H1 (cell line): ENCODE data around the gene CYP2A6. TPM values are rescaled to one million over a fixed set of nuclear protein-coding genes. Genes with fewer than 3 reads are reported as not detected.

Experiments used
- ASH2L ChIP-seq: fragments of 200-600, 300-600 bp; sonication (generic); IDR thresholded peaks from one replicate; pipeline ENCODE4 v1.7.1; 2017; ENCODE audit warnings: low read length
- BACH1 ChIP-seq: IDR thresholded peaks from 2 replicates; pipeline ENCODE4 v1.6.1; 2012; ENCODE audit warnings: low read length, improper control_type of control experiment
- CHD2 ChIP-seq: IDR thresholded peaks from 2 replicates; pipeline ENCODE4 v1.6.1; 2012; ENCODE audit warnings: low read length, improper control_type of control experiment
- CREB1 ChIP-seq: IDR thresholded peaks from 2 replicates; pipeline ENCODE4 v1.6.1; 2012; ENCODE audit warnings: inconsistent platforms
- CTBP2 ChIP-seq: IDR thresholded peaks from 2 replicates; pipeline ENCODE4 v1.7.0; 2011; ENCODE audit warnings: borderline replicate concordance, mild to moderate bottlenecking, moderate library complexity, mixed read lengths, low read length; ENCODE audit not compliant: insufficient read depth, insufficient read length
- CTCF ChIP-seq, 3 experiments: IDR thresholded peaks; 1 replicate in 2 of 3; 2 replicates in 1 of 3; pipeline versions ENCODE4 v1.5.1 to v1.6.1; 2011; ENCODE audit warnings: low read length in 3 of 3, mild to moderate bottlenecking in 3 of 3, inconsistent platforms in 2 of 3, low read depth in 1 of 3, moderate library complexity in 1 of 3; ENCODE audit not compliant: insufficient read depth in 1 of 3; ENCODE audit errors: control extremely low read depth in 1 of 3
- HDAC2 ChIP-seq, 2 experiments: fragments of 300-600 bp in 1 of 2; sonication (generic) in 1 of 2; IDR thresholded peaks; 2 replicates each; pipeline ENCODE4 v1.6.1; 2011 to 2012; ENCODE audit warnings: low read depth in 2 of 2, low read length in 2 of 2, mild to moderate bottlenecking in 2 of 2, moderate library complexity in 2 of 2, borderline replicate concordance in 1 of 2, inconsistent platforms in 1 of 2
- KDM4A ChIP-seq: IDR thresholded peaks from one replicate; pipeline ENCODE4 v1.7.1; 2012; ENCODE audit warnings: low read depth, mild to moderate bottlenecking, moderate library complexity, low read length, inconsistent platforms; ENCODE audit not compliant: severe bottlenecking
- RBBP5 ChIP-seq: IDR thresholded peaks from 2 replicates; pipeline ENCODE4 v1.7.1; 2012; ENCODE audit warnings: low read depth, mild to moderate bottlenecking, inconsistent platforms, low read length, moderate library complexity, borderline replicate concordance
- RXRA ChIP-seq: IDR thresholded peaks from 2 replicates; pipeline ENCODE4 v1.6.1; 2011; ENCODE audit warnings: low read depth, mild to moderate bottlenecking, low read length, moderate library complexity; ENCODE audit not compliant: insufficient read depth
- SAP30 ChIP-seq: fragments of 300-600 bp; sonication (generic); IDR thresholded peaks from 2 replicates; pipeline ENCODE4 v1.7.1; 2012; ENCODE audit warnings: low read length, moderate library complexity, mild to moderate bottlenecking, inconsistent platforms; ENCODE audit not compliant: insufficient read depth, insufficient replicate concordance
- SIN3A ChIP-seq, 2 experiments: IDR thresholded peaks in 1 of 2; conservative IDR thresholded peaks in 1 of 2; 2 replicates each; pipeline ENCODE4 v1.6.1; 2011 to 2012; ENCODE audit warnings: low read length in 2 of 2, improper control_type of control experiment in 1 of 2, low read depth in 1 of 2, mild to moderate bottlenecking in 1 of 2
- SIX5 ChIP-seq: IDR thresholded peaks from 2 replicates; pipeline ENCODE4 v1.6.1; 2011; ENCODE audit warnings: mild to moderate bottlenecking, low read depth, low read length
- SP1 ChIP-seq: IDR thresholded peaks from 2 replicates; pipeline ENCODE4 v1.6.1; 2011; ENCODE audit warnings: low read depth, low read length
- SP4 ChIP-seq: IDR thresholded peaks from 2 replicates; pipeline ENCODE4 v1.6.1; 2012; ENCODE audit warnings: low read length, inconsistent platforms
- SUZ12 ChIP-seq: fragments of 200-600 bp; sonication (generic); IDR thresholded peaks from 2 replicates; pipeline ENCODE4 v1.6.1; 2012; ENCODE audit warnings: mild to moderate bottlenecking, inconsistent platforms, low read length, moderate library complexity, mixed read lengths
- TAF7 ChIP-seq: optimal IDR thresholded peaks from 2 replicates; pipeline ENCODE3; 2011; ENCODE audit warnings: low read depth, mild to moderate bottlenecking, inconsistent platforms, low read length, moderate library complexity, borderline replicate concordance
- TBP ChIP-seq: IDR thresholded peaks from 2 replicates; pipeline ENCODE4 v1.6.1; 2011; ENCODE audit warnings: low read depth, low read length, improper control_type of control experiment
- YY1 ChIP-seq: IDR thresholded peaks from 2 replicates; pipeline ENCODE4 v1.6.1; 2011; ENCODE audit warnings: low read depth, mild to moderate bottlenecking, low read length
- ZNF274 ChIP-seq: IDR thresholded peaks from 2 replicates; pipeline ENCODE4 v1.7.0; 2012; ENCODE audit warnings: low read length, borderline replicate concordance; ENCODE audit errors: extremely low read depth
- polyA plus RNA-seq, 7 experiments: library from polyadenylated mRNA; depleted of rRNA in 3 of 7; stranded (reverse) in 5 of 7; unstranded in 2 of 7; fragments of >200 nt in 5 of 7; fragments of 200-250 nt in 2 of 7; gene quantifications; 1 replicate in 5 of 7; 2 replicates in 1 of 7; 4 replicates in 1 of 7; pipeline versions ENCODE4 v1.2.1 to v1.2.3, GENCODE V29; 2011 to 2013; ENCODE audit warnings: missing spikeins in 2 of 7, mixed read lengths in 2 of 7
- total RNA-seq: library from RNA; stranded (reverse); fragmentation: NEBNext Ultra II Directional; extraction: Animal tissue kit (Norgen Biotek cat#: 25700); gene quantifications from 2 replicates; pipeline ENCODE4 v1.2.1, GENCODE V29; 2021
- TF ChIP-seq, protein P1 (sequence below): IDR thresholded peaks from 2 replicates; pipeline ENCODE4 v1.6.1; 2012; ENCODE audit warnings: inconsistent platforms

CYP2A6 gene
- total and polyA plus RNA-seq, 2 of the 8 experiments (the other 6 are each of a cell fraction or from before 2014, with no cell fraction given), result 0.33 TPM; not detected in 1

DNA sequence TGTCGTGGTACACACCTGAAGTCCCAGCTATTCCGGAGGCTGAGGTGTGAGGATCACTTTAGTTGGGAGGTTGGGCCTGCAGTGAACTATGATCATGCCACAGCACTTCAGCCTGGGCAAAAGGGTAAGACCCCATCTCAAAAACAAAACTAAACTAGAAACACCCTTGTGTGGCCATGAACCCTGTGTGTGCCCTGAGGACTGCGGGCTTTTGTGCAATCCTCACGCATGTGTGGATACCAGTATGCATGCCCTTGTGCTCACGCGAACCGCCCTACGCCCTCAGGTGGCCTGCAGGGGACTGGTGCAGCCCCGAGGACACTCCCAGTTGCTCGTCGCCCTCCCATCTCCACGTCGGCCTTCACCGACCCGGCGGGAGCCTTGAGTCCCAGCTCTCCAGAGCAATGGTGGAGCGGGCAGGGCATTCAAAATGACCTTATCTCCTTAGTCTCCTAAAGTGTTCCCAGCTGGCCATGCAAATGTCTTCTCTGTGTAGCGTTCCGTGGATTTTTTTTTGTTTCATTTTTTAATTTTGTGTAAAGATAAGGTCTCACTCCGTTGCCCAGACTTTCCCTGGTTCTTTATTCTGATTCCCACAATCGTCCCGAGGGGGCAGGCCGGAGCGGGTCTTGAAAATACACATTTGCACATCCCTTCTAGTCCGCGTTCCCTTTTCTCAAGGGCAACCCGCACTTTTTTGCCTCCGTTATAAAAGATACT is 52.1 kb downstream of the CYP2A6 start (continued):
- TF ChIP-seq HDAC2 (IDR thresholded peaks at IDR 0.05; ENCODE audit: borderline replicate concordance in 1 of 2, low read depth in 2 of 2, low read length in 2 of 2) (peak in 1 of 2 experiments; percentile 53; a peak in 1 of 4 replicates), TBP (peak; percentile 82), CTCF (IDR thresholded peaks at IDR 0.05; ENCODE audit: control extremely low read depth in 1 of 3, insufficient read depth in 1 of 3, low read depth in 1 of 3, low read length in 3 of 3) (peak; percentile 51 to 84 (median 59); a peak in 3 of 4 replicates), SAP30 (no peak), SIN3A (conservative IDR thresholded peaks at IDR 0.05 in 1 of 2, IDR thresholded peaks at IDR 0.05 in 1 of 2; ENCODE audit: low read depth in 1 of 2, low read length in 2 of 2) (no peak), SP4 (0 out of 2 replicates have a peak, but pooled peaks have one; percentile 66), RXRA (no peak), CREB1 (peak; percentile 41; the same call in 1 of the 2 replicates), CHD2 (no peak), KDM4A (peak; percentile 26), CTBP2 (no peak), BACH1 (no peak), ASH2L (peak; percentile 25), SIX5 (no peak), SP1 (no peak), TAF7 (no peak), RBBP5 (no peak; the same call in 1 of the 2 replicates), YY1 (peak; percentile 43; the same call in 1 of the 2 replicates), ZNF274 (no peak), SUZ12 (no peak)
- TF ChIP-seq, protein P1, sequence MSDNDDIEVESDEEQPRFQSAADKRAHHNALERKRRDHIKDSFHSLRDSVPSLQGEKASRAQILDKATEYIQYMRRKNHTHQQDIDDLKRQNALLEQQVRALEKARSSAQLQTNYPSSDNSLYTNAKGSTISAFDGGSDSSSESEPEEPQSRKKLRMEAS, result peak; percentile 94
